K562 (cell line): ENCODE measurements around the gene TLNRD1. TPM values are rescaled to one million over a fixed set of nuclear protein-coding genes. Genes with fewer than 3 reads are reported as not detected.

Source experiments
- MAFG ChIP-seq: fragments of 450-650 bp; conservative IDR thresholded peaks from 2 replicates; pipeline ENCODE4 v1.6.1; 2016; ENCODE audit warnings: missing genetic modification characterization, missing compliant biosample characterization
- MLLT1 ChIP-seq, 2 experiments: fragments of 450-650 bp; IDR thresholded peaks; 2 replicates each; pipeline ENCODE4 v1.6.1; 2016
- polyA plus RNA-seq, 8 experiments: library from polyadenylated mRNA; depleted of rRNA in 4 of 8; stranded (reverse) in 5 of 8; unstranded in 3 of 8; fragments of >200 nt; fragmentation: Nextera tagmentation in 2 of 8; fragmentation: Illumina TruSeq in 1 of 8; extraction: Ambion mirVana in 2 of 8; extraction: Trizol in 1 of 8; gene quantifications; 2 replicates each; pipeline versions ENCODE4 v1.2.1 to v1.2.3, GENCODE V29; 2011 to 2014; ENCODE audit warnings: inconsistent platforms in 1 of 8, missing spikeins in 1 of 8
- total RNA-seq, 7 experiments: library from RNA; depleted of rRNA in 6 of 7; stranded (reverse); fragments of >200 nt in 6 of 7; fragmentation: Illumina TruSeq in 2 of 7; extraction: Trizol in 2 of 7; gene quantifications; 2 replicates each; pipeline versions ENCODE4 v1.2.1 to v1.2.3, GENCODE V29; 2011 to 2021; ENCODE audit warnings: low replicate concordance in 1 of 7
- TF ChIP-seq, protein P1 (sequence below): sonication (generic); formaldehyde crosslinking; IDR thresholded peaks from 2 replicates; pipeline ENCODE4 v1.8.0; 2022; ENCODE audit warnings: mild to moderate bottlenecking, missing genetic modification reagents, borderline replicate concordance
- TF ChIP-seq, protein P2 (sequence below): fragments of 250-450 bp; sonication (Bioruptor Pico); IDR thresholded peaks from 2 replicates; pipeline ENCODE4 v1.4.0; 2020; ENCODE audit warnings: mild to moderate bottlenecking, moderate library complexity, borderline replicate concordance
- TF ChIP-seq, protein P3 (sequence below): fragments of 250-450 bp; sonication (Bioruptor Pico); IDR thresholded peaks from 2 replicates; pipeline ENCODE4 v1.8.0; 2022; ENCODE audit warnings: moderate library complexity, mild to moderate bottlenecking, inconsistent platforms
- TF ChIP-seq, protein P4 (sequence below): fragments of 450-650 bp; conservative IDR thresholded peaks from 2 replicates; pipeline ENCODE4 v1.6.1; 2016; ENCODE audit warnings: missing genetic modification characterization, low read depth, mild to moderate bottlenecking, control low read depth, missing compliant biosample characterization

Gene TLNRD1
- total and polyA plus RNA-seq, 9 of the 15 experiments (the other 6 are each of a cell fraction or from before 2014, with no cell fraction given), result 1.1 to 33.1 (median 5.7) TPM

DNA sequence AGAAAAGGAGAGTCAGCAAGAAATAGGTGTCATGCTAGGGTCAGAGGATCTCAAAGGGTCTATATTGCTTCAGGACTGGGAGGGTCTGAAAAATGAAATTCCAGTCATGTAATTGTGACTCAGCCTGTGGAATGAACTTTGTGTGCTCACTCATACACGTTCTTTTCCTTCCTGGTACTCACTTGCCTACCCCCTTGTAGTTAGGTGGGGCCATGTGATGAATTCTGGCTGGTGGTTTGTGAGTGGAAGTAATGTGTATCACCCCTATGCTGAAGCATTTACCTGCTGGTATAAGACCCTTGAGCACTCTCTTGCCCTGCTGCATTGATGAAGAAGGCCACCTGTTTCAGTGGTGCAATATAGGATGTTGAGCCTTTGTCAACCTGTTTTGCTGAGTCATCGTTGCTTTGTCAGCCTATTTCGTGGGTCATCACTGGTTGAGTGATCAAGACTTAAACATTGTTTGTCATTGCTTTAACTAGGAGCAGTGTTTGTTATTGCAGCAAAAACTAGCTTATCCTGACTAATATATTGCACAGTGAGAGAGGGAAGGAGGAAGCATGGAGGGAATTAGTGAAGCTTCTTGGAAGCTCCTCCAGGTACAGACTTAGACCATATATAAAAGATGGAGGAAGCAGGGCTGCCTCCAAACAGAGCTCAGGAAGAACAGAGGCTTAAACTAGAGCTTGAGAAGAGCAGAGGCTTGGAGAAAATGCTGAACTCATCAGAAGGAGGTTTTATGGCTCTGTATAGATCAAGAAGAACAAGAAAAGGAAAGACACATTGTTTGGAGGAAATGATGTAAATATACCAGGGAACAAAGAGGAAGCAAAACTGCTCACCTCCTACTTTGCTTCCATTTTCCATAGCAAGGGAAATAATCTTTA is 28.9 kb downstream of the TLNRD1 start (continued):
- TF ChIP-seq MLLT1 (IDR thresholded peaks at IDR 0.05) (no peak), MAFG (peak; percentile 94)
- TF ChIP-seq, protein P1, sequence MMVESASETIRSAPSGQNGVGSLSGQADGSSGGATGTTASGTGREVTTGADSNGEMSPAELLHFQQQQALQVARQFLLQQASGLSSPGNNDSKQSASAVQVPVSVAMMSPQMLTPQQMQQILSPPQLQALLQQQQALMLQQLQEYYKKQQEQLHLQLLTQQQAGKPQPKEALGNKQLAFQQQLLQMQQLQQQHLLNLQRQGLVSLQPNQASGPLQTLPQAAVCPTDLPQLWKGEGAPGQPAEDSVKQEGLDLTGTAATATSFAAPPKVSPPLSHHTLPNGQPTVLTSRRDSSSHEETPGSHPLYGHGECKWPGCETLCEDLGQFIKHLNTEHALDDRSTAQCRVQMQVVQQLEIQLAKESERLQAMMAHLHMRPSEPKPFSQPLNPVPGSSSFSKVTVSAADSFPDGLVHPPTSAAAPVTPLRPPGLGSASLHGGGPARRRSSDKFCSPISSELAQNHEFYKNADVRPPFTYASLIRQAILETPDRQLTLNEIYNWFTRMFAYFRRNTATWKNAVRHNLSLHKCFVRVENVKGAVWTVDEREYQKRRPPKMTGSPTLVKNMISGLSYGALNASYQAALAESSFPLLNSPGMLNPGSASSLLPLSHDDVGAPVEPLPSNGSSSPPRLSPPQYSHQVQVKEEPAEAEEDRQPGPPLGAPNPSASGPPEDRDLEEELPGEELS (CRISPR knock-in tag), result no peak
- TF ChIP-seq, protein P2, sequence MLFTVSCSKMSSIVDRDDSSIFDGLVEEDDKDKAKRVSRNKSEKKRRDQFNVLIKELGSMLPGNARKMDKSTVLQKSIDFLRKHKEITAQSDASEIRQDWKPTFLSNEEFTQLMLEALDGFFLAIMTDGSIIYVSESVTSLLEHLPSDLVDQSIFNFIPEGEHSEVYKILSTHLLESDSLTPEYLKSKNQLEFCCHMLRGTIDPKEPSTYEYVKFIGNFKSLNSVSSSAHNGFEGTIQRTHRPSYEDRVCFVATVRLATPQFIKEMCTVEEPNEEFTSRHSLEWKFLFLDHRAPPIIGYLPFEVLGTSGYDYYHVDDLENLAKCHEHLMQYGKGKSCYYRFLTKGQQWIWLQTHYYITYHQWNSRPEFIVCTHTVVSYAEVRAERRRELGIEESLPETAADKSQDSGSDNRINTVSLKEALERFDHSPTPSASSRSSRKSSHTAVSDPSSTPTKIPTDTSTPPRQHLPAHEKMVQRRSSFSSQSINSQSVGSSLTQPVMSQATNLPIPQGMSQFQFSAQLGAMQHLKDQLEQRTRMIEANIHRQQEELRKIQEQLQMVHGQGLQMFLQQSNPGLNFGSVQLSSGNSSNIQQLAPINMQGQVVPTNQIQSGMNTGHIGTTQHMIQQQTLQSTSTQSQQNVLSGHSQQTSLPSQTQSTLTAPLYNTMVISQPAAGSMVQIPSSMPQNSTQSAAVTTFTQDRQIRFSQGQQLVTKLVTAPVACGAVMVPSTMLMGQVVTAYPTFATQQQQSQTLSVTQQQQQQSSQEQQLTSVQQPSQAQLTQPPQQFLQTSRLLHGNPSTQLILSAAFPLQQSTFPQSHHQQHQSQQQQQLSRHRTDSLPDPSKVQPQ (CRISPR knock-in tag), result no peak
- TF ChIP-seq, protein P3, sequence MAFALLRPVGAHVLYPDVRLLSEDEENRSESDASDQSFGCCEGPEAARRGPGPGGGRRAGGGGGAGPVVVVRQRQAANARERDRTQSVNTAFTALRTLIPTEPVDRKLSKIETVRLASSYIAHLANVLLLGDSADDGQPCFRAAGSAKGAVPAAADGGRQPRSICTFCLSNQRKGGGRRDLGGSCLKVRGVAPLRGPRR, result no peak
- TF ChIP-seq, protein P4, sequence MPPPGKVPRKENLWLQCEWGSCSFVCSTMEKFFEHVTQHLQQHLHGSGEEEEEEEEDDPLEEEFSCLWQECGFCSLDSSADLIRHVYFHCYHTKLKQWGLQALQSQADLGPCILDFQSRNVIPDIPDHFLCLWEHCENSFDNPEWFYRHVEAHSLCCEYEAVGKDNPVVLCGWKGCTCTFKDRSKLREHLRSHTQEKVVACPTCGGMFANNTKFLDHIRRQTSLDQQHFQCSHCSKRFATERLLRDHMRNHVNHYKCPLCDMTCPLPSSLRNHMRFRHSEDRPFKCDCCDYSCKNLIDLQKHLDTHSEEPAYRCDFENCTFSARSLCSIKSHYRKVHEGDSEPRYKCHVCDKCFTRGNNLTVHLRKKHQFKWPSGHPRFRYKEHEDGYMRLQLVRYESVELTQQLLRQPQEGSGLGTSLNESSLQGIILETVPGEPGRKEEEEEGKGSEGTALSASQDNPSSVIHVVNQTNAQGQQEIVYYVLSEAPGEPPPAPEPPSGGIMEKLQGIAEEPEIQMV, result no peak
